LoVo (cell line): ENCODE results near the gene WASF2.
"Not testable (repeated sequence)": the region's sequence is repeated elsewhere in the genome, so short reads cannot be mapped to it uniquely, and the experiment has no call there.

Source experiments
- DNase-seq: peaks from one replicate; pipeline ENCODE4 v3.0.0-alpha.2; 2016; ENCODE audit warnings: low spot score

Gene WASF2

DNA sequence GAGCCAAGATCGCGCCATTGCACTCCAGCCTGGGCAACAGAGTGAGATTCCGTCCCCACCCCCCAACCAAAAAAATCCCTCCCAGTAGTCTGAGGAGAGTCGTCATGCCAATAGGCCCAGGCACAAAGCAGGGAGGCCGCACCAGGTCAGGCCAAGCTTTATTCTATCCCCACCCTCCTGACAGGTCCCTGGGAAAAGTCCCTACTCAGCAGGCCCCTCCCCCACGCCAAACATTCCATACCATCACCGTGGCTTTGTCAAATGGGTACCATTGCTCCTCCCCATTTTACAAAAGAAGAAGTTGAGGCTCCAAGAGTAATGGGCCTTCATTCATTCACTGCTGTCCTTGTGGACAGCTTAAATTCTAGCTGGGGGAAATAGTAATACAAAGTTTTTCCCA lies 92.2 kb downstream of the WASF2 start:
- DNase-seq: no peak

GRCh38 chr1:27397110-27397509 lies 92.9 kb downstream of the WASF2 start:
- no peak for DNase-seq

- DNase-seq: peak; percentile 66
Measured at GRCh38 chr1:27395441-27396195, 94.3 kb downstream of the WASF2 start.

- DNase-seq: no peak
Measured at GRCh38 chr1:27394925-27395324, 95.0 kb downstream of the WASF2 start.

DNA sequence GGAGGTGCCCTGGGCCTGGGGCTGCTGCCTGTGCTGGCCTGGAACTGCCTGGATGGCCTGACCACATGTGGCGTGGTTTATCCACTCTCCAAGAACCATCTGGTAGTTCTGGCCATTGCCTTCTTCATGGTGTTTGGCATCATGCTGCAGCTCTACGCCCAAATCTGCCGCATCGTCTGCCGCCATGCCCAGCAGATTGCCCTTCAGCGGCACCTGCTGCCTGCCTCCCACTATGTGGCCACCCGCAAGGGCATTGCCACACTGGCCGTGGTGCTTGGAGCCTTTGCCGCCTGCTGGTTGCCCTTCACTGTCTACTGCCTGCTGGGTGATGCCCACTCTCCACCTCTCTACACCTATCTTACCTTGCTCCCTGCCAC lies 95.7 kb downstream of the WASF2 start:
- DNase-seq: no peak

- DNase-seq: no peak
Measured at GRCh38 chr1:27393641-27394281, 96.2 kb downstream of the WASF2 start.

- DNase-seq: peak; percentile 22
Measured at GRCh38 chr1:27392778-27393635, 97.0 kb downstream of the WASF2 start.

DNA sequence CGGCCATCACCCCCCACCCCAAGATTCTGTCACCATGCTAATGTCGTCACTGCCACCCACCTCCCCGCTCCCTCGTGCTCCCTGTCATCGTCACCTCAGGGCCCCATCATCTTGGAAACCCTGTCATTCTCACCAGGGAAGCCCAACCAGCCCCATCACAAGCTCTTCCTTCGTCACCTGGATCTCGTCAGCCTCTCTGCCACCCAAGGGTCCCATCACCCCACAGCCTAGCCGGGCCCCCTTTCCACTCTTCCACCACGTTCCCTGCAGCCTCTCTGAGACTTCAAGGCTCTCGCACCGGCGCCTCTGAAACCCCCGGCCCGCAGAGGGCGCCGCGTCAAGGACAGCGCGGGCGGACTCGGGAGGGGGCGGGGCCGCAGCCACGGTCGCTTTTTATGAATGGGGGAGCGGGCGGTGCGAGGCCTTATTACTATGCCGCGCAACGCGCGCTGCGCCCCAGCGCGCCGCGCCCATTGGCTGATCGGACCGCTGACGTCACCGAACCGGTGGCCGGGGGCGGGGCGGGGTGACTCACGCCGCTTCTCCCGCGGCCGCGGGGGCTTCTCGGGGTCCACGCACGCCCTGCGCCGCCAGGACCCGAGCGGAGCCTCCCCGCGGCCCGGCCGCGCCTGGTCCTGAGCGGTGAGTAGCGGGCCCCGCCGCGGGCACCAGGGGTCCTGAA lies 97.7 kb downstream of the WASF2 start, which contains the start of gene GPR3:
Gene GPR3, plus strand, starts transcription at position 527 of the 682 bp plus-strand sequence. CDS start 1,177 bp downstream, outside the sequence.
- DNase-seq: peak; percentile 96

GRCh38 chr1:27391511-27392095 lies 98.4 kb downstream of the WASF2 start:
- DNase-seq: no peak

GRCh38 chr1:27388337-27389005 lies 101.5 kb downstream of the WASF2 start:
- DNase-seq: peak; percentile 69

GRCh38 chr1:27384797-27385196 lies 105.2 kb downstream of the WASF2 start:
- not testable (repeated sequence) for DNase-seq

- no peak for DNase-seq
Measured at GRCh38 chr1:27383661-27384060, 106.3 kb downstream of the WASF2 start.

DNA sequence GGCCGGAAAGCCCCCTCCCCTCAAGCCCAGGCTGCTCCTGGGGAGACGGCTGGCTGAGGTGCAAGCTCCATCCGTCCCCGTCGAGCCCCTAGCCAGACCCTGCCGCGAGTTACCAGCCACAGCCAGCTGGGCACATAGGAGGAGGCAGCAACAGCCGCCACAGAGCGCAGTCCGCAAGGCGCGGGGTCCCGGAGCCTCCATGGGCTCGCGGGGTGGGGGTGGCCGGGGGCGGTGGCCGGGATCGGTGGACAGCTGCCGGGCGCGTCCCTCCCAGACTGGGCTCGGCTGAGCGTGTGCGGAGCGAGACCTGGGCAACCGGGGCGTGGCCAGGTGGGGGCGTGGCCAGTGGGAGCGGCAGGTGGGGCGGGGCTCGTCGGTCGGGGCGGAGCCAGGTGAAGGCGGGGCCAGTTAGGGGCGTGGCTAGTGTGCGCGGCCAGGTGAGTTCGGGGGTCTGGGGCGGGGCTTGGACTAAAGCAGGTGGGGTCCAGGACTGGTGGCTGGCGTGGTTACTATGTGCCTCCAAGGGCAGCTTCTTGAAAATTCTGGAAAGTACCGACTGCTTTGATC lies 106.8 kb downstream of the WASF2 start, which contains the start of gene CD164L2:
Gene CD164L2, minus strand, starts transcription at position 295 of the 567 bp plus-strand sequence. Its CDS starts 94 bp downstream, at position 201.
- DNase-seq: peak; percentile 68

DNA sequence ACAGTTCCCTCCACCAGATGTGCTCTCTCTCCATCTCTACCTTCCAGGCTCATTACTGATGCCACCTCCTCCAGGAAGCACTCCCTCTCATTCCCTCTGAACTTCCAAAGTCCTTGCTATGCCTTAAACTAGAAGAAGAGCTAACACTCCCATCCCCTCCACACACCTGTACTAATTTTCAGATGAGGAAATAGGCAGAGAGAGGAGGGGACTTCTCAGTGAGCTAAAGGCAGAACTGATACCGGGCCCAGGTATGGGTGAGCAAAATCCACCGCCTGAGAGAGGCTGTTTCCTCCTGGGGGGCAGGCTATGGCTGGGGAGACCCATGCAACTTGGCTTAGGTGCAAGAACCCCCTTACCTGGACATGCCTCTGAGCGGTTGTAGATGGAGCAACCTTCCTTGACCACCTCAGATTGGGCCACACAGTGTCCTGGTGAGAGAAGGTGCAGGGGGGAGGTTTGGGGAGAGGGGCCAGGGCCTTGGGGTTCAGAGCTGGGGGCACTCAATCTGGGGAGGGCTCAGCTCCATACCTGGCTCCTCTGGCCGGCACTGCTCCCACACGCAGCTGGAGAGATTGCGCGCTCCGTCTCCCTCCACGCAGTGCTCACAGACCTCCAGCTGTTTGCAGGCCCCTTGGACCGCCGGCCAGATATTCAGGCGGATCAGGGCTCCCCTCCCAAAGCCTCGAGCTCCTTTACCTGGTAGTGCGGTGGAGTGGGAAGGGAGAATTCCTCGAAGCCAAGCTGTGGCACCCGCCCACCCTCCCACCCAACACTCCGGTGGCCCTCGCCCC lies 107.8 kb downstream of the WASF2 start:
- no peak for DNase-seq

GRCh38 chr1:27380766-27381733 lies 108.9 kb downstream of the WASF2 start:
- no peak for DNase-seq

- no peak for DNase-seq
Measured at GRCh38 chr1:27380224-27380623, 109.7 kb downstream of the WASF2 start.

DNA sequence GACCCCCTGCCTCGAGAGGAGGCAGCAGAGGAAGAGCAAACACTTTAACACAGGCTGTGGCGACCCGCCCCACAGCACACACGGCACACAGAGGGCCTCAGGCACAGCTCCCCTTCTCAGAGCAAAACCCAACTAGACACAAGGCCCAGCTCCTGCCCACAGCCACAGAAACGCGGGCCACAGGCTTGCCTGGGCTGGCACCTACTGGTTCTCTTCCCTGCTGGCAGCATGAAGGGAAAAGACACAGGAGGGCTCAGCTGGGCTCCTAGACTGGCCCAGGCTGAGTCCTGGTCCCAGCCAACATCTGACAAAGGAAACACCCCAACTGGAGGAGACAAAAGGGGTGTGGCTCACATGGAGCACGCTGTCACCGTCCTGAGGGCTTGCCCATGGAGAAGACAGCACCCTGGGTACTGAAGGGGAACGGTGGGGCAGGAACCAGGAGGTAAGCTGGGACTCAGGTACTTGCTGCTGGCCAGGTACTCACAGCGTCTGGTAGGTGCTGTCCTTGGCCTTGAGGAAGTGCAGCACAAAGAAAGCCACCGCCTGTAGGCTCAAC lies 110.3 kb downstream of the WASF2 start:
- no peak for DNase-seq
